HG02981 (cell line): ENCODE measurements around the gene DOLPP1.

Source experiments
- ATAC-seq: cut with Tn5 transposase; IDR thresholded peaks from one replicate; pipeline ENCODE4 v1.9.1; 2021; ENCODE audit warnings: mild to moderate bottlenecking, moderate library complexity; ENCODE audit not compliant: unreplicated experiment

Gene DOLPP1

GRCh38 chr9:129093602-129094386 is 12.9 kb downstream of the DOLPP1 start:
- no peak for ATAC-seq

DNA sequence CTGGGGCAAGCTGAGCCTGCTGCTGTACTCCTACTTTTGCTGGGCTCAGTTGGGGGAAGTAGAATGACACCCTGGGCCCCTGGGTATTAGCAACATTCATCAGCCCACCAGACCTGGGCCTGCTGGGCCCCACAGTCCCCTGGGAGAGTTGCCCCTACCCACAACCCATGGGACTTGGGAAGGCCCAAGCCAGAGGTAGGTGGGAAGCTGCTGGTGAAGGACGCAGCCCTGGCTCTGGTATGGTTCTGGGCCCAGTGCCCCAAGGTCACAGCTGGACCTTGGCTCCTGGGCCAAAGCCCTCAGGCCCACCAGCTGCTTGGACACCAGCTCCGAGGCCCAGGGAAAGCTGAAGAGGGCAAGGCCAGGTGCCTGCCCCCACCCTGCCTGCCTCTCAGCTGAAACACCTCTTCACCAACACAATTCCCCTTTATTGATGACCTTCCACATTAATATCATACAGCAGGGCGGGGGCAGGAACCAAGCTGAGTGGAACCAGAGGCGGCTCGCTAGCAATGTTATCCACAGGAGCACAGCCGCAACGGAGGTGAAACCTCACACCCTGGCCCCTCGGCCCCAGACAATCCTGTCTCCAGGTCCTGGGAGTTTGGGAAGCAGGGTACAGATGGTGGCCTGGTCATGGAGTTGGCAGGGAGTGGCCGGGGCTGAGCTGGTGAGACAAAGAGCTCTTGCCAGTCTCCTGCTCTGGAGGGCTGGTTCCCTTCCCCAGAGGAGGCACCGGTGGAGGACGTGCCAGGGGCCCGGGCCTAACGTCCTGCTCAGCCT is 13.7 kb downstream of the DOLPP1 start:
- ATAC-seq, result no peak

DNA sequence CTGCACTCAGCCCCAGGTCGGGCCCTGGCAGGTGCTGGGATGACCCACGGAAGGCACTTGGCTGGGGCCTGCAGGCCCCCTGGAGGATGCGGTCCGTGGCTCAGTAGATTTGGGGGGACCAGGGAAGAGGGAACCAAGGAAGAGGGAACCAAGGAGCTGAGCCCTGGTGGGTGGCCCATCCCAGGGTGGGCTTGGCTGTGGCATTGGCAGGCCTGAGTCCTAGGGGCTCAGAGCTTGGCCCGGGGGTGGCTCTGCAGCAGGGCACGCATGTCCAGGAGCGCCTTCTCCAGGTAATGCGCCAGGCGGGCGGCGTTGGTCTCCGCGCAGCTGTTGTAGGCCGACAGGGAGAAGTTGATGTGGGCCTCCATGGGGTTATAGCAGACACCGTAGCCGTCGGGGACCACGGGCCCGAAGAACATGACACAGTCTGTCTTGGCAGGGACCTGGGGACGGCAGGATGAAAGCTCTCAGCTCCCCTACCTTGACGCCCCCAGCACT is 14.3 kb downstream of the DOLPP1 start:
- no peak for ATAC-seq

GRCh38 chr9:129095908-129096307 is 15.0 kb downstream of the DOLPP1 start:
- ATAC-seq, result no peak

DNA sequence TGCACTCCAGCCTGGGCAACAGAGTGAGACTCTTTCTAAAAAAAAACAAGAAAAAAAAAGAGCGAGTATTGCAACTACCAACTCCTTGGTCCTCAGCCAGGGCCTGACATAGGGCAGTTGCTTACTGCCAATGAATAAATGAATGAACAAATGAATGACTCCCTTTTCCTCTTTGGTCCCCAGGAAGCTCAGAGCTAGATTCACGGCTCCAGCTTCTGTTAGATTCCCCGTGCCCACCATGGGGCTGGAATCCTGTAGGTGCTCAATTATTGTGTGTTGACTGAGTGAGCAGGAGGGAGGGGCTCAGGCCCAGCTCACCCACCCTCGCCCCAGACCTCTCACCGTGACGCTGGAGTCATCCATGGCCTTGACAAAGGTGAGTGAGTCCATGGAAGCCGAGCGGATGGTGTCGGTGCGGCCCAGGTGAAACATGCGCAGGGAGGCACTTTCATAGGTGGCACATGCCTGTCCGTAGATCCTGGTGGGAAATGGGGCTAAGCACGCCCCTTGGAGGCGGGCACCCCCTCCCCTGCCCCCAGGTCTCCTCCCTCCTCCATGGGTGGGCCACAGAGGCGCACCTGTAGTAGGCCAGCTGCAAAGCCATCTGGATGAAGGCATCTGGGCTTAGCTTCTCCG is 16.9 kb downstream of the DOLPP1 start:
- no peak for ATAC-seq

GRCh38 chr9:129098328-129098727 is 17.4 kb downstream of the DOLPP1 start:
- no peak for ATAC-seq

- ATAC-seq, result no peak
These were observed 19.7 kb downstream of the DOLPP1 start for GRCh38 chr9:129100383-129101169.

DNA sequence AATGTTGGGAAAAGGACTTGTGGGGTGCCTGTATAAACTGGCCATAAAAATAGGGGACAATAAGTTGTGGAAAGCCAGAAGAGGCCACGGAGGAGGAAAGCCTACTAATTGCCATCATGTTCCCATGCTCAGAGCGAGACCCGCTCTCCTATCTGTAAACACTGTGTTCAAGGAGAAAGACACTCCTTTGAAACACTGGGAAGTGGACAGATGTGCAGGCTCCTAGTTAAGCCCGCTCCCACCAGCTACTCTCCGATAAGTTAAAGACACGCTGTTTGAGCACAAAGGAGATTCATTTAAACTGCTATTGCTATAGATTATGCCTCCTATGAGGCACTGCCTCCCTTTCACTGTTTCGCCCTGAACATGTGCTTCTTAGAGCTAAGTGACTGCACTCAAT is 20.4 kb downstream of the DOLPP1 start:
- no peak for ATAC-seq

GRCh38 chr9:129102095-129102525 is 21.2 kb downstream of the DOLPP1 start:
- ATAC-seq, result no peak

GRCh38 chr9:129102791-129103594 is 22.1 kb downstream of the DOLPP1 start:
- no peak for ATAC-seq

DNA sequence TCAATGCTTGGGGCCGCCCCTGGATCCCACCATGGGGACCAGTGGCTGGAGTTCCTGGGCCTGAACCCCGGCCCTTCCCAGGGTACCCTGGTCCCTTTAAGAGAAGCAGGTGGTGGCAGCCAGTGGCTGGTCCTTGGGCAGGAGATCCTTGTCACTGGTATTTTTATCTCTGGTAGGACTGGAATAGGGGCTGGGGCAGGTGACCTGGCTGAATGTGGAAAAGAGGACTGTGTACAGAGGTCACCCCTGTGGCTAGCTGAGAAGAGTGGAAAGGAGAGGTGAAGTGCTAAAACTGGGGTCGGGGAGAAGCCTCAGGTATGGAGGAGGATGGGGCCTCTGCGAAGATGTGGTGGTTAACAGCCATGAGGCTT is 22.7 kb downstream of the DOLPP1 start:
- ATAC-seq, result no peak

DNA sequence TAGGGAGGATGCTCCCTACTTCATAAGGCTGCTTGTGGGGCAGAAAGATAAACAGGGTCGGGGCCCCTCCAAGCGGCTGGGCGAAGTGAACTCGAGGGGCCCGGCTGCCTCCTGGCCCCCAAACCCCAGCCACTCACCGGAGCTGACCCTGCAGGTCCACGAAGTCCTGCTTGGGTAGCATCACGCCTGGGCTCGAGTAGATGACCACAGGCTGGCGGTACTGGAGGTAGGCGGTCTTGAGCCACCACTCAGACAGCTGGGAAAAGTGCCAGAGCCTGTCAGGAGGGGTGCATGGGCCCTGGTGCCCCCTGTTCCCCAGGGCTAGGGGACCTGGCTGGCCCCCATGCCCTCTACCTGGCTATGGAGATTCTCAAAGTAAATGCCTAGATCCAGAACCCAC is 23.1 kb downstream of the DOLPP1 start:
- ATAC-seq, result no peak

DNA sequence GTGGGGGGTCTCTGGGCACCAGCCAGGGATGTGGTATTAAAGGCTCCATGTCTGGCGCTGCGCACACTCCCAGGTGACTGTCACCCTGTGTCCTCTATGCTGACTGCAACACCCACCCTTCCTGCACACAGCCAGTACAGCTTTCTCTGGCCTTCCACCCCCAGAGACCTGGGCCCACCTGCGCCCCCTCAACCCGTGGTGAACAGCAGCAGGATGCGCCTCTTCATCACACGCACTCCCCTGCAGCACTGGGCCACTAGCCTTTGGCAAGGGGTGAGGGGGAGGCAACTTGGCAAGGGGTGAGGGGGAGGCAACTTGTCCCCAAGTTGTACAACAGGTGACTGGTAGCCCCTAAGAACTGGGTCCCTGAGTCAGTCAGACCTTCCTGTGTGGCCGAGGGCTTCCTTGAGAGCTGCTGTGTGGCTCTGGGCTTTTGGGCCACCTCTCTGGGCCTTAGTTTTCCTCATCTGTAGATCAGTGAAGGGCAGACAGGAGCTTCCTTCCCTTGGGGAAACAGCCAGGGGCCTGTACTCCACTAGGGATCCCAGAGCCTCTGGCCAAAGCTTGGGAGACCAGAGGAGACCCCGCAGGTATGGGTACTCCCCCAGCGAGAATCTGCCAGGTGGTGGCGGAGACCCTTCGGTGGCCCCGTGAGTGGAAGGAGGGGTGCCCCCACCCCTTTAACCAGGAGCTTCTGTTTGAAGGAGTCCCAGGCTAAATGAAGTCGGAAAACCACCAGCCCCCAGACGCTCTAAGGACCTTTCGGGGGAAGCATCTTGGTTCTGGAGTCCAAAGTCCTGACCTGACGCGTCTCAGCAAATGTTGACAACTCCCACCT is 25.2 kb downstream of the DOLPP1 start:
- ATAC-seq, result no peak

GRCh38 chr9:129107651-129108050 is 26.7 kb downstream of the DOLPP1 start:
- ATAC-seq, result no peak

- no peak for ATAC-seq
These were observed 27.3 kb downstream of the DOLPP1 start for GRCh38 chr9:129108083-129108804.

DNA sequence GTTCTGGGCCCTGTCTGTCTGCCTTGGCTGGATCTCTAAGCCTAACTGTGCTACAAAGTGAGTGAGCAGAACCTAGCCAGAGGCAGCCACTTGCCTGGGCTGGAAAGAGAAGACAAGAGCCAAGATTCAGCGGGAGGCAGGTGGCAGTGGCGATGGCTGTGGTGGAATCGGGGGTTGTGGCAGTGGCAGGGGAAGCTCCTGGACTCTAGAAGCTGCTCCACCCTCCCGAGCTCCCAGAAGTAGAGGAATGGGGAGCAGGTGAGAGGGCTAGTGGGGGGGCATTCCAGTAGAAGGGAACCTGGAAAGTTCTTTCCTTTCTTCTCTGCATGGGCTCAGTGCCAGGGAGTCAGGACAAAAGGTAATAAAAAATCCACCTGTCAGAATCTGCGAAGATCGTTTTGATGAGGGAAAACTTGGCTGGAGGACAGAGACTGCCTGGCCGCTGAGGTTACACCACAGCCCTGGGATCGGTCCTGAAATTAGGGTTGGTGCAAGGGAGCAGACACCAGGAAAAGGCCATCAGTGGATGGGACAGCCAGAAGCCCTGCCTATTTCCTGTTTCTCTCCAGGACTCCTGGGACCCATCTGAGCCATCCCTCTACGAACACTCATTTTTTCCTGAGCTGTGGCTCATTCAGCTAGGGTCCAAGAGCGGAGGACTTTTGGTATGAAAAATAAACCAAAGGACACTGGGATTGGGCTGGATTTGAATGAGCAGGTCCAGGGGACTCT is 28.1 kb downstream of the DOLPP1 start:
- no peak for ATAC-seq

- no peak for ATAC-seq
These were observed 28.6 kb downstream of the DOLPP1 start for GRCh38 chr9:129109537-129109903.
